ENCODE data around the gene NTN4.

Gene NTN4

GRCh38 chr12:95630496-95630895, 160.1 kb downstream of the NTN4 start:
- TF ChIP-seq TSHZ2 (CRISPR knock-in tag; IDR thresholded peaks at IDR 0.05) (no peak), ZC3H10 (CRISPR knock-in tag; IDR thresholded peaks at IDR 0.05) (no peak), ISL1 (CRISPR knock-in tag; IDR thresholded peaks at IDR 0.05) (no peak), ZFP3 (CRISPR knock-in tag; IDR thresholded peaks at IDR 0.05) (no peak), ESRRG (CRISPR knock-in tag; IDR thresholded peaks at IDR 0.05) (no peak), POU6F1 (CRISPR knock-in tag; IDR thresholded peaks at IDR 0.05; ENCODE audit: borderline replicate concordance, low read depth) (no peak), CSDC2 (CRISPR knock-in tag; IDR thresholded peaks at IDR 0.05) (no peak), ARNTL (CRISPR knock-in tag; IDR thresholded peaks at IDR 0.05; ENCODE audit: borderline replicate concordance, low read depth) (no peak), TOX (CRISPR knock-in tag; IDR thresholded peaks at IDR 0.05; ENCODE audit: borderline replicate concordance) (no peak), CREB5 (CRISPR knock-in tag; IDR thresholded peaks at IDR 0.05; ENCODE audit: low read depth) (no peak), GLIS3 (CRISPR knock-in tag; IDR thresholded peaks at IDR 0.05) (no peak), PPARA (CRISPR knock-in tag; IDR thresholded peaks at IDR 0.05; ENCODE audit: borderline replicate concordance) (no peak), RARB (CRISPR knock-in tag; IDR thresholded peaks at IDR 0.05) (no peak), ZNF565 (CRISPR knock-in tag; conservative IDR thresholded peaks at IDR 0.05; ENCODE audit: low read depth) (no peak), TCF4 (CRISPR knock-in tag; IDR thresholded peaks at IDR 0.05; ENCODE audit: borderline replicate concordance) (no peak), ZNF70 (CRISPR knock-in tag; IDR thresholded peaks at IDR 0.05) (no peak), OSR1 (CRISPR knock-in tag; IDR thresholded peaks at IDR 0.05) (no peak), SNAI2 (CRISPR knock-in tag; IDR thresholded peaks at IDR 0.05) (no peak), ZNF8 (CRISPR knock-in tag; IDR thresholded peaks at IDR 0.05) (no peak)
- ATAC-seq, result no peak

GRCh38 chr12:95629392-95629791, 161.2 kb downstream of the NTN4 start:
- ATAC-seq, result no peak
- TF ChIP-seq CSDC2 (CRISPR knock-in tag; IDR thresholded peaks at IDR 0.05) (no peak), ZC3H10 (CRISPR knock-in tag; IDR thresholded peaks at IDR 0.05) (no peak), TSHZ2 (CRISPR knock-in tag; IDR thresholded peaks at IDR 0.05) (no peak), TCF4 (CRISPR knock-in tag; IDR thresholded peaks at IDR 0.05; ENCODE audit: borderline replicate concordance) (no peak), ZNF565 (CRISPR knock-in tag; conservative IDR thresholded peaks at IDR 0.05; ENCODE audit: low read depth) (no peak), CSRNP3 (CRISPR knock-in tag; IDR thresholded peaks at IDR 0.05) (no peak), ZNF70 (CRISPR knock-in tag; IDR thresholded peaks at IDR 0.05) (no peak), RARB (CRISPR knock-in tag; IDR thresholded peaks at IDR 0.05) (no peak), CREB5 (CRISPR knock-in tag; IDR thresholded peaks at IDR 0.05; ENCODE audit: low read depth) (no peak), ZNF8 (CRISPR knock-in tag; IDR thresholded peaks at IDR 0.05) (no peak), BACH2 (CRISPR knock-in tag; IDR thresholded peaks at IDR 0.05; ENCODE audit: borderline replicate concordance) (no peak), TOX (CRISPR knock-in tag; IDR thresholded peaks at IDR 0.05; ENCODE audit: borderline replicate concordance) (no peak), ISL1 (CRISPR knock-in tag; IDR thresholded peaks at IDR 0.05) (no peak)

All from SK-N-SH treated with all-trans-retinoic acid at 6 μM for 48 hours (cell line).